Right lobe of liver (tissue), 4 donors: ENCODE results near the gene ACOX3.

Experiments used
- CTCF ChIP-seq, 4 donors: fragments of 200-600 bp in 3 of 4; fragments of 450-650 bp in 1 of 4; IDR thresholded peaks; one replicate each; pipeline versions ENCODE4 v1.5.1 to v1.8.0; 2016 to 2022; ENCODE audit warnings: antibody characterized with exemption in 4 of 4, mild to moderate bottlenecking in 2 of 4
- POLR2A ChIP-seq: fragments of 450-650 bp; IDR thresholded peaks from one replicate; pipeline ENCODE4 v1.6.1; 2017; ENCODE audit warnings: antibody characterized with exemption, mild to moderate bottlenecking
- donor health status: DM: no; HTN: no; CAD: no.
- donor health status: DM: no; HTN: no; CAD: no.
- donor health status: DM: no; HTN: yes; CAD: no.

- TF ChIP-seq POLR2A (no peak), CTCF (IDR thresholded peaks at IDR 0.05) (no peak)
These were observed 32.2 kb upstream of the ACOX3 start for GRCh38 chr4:8472689-8473197.
